MM.1S (cell line): ENCODE data around the gene CCBE1.

Experiments
- DNase-seq: peaks from one replicate; pipeline ENCODE4 v3.0.0-alpha.2; 2015
- H2AFZ ChIP-seq: fragments of 300-600 bp; sonication (generic); 2 replicates; pipeline ENCODE4 v1.6.0; 2016; ENCODE audit warnings: antibody characterized with exemption, low read length
- H3F3A ChIP-seq: fragments of 300-600 bp; sonication (generic); 2 replicates; pipeline ENCODE4 v1.6.1; 2016; ENCODE audit warnings: mild to moderate bottlenecking, antibody characterized with exemption, low read length, moderate library complexity, mixed read lengths; ENCODE audit not compliant: insufficient read depth
- H3K27ac ChIP-seq: fragments of 300-600 bp; sonication (generic); 2 replicates; pipeline ENCODE4 v1.5.1; 2016; ENCODE audit warnings: mild to moderate bottlenecking, low read length
- H3K27me3 ChIP-seq: fragments of 300-600 bp; sonication (generic); replicated peaks from 2 replicates; pipeline ENCODE4 v1.6.0; 2016; ENCODE audit warnings: low read length; ENCODE audit not compliant: insufficient read depth
- H3K36me3 ChIP-seq: fragments of 300-600 bp; sonication (generic); replicated peaks from 2 replicates; pipeline ENCODE4 v1.6.1; 2016; ENCODE audit warnings: mild to moderate bottlenecking, low read length, mixed read lengths; ENCODE audit not compliant: insufficient read depth
- H3K4me1 ChIP-seq: fragments of 300-600 bp; sonication (generic); 2 replicates; pipeline ENCODE4 v1.6.1; 2016; ENCODE audit warnings: low read length, mixed read lengths
- H3K4me2 ChIP-seq: fragments of 300-600 bp; sonication (generic); 2 replicates; pipeline ENCODE4 v1.6.0; 2016; ENCODE audit warnings: low read depth, low read length
- H3K4me3 ChIP-seq: fragments of 300-600 bp; sonication (generic); 2 replicates; pipeline ENCODE4 v1.5.1; 2016; ENCODE audit warnings: low read length, mixed read lengths
- H3K79me2 ChIP-seq: fragments of 300-600 bp; sonication (generic); 2 replicates; pipeline ENCODE4 v1.6.1; 2016; ENCODE audit warnings: mixed run types, low read length, mixed read lengths
- H3K9ac ChIP-seq: fragments of 300-600 bp; sonication (generic); 2 replicates; pipeline ENCODE4 v1.6.1; 2016; ENCODE audit warnings: low read length, mixed read lengths
- H3K9me2 ChIP-seq: fragments of 300-600 bp; sonication (generic); replicated peaks from 2 replicates; pipeline ENCODE4 v1.6.1; 2016; ENCODE audit warnings: mild to moderate bottlenecking, low read length, mixed read lengths; ENCODE audit not compliant: insufficient read depth
- H3K9me3 ChIP-seq: fragments of 300-600 bp; sonication (generic); replicated peaks from 2 replicates; pipeline ENCODE4 v1.6.1; 2016; ENCODE audit warnings: mild to moderate bottlenecking, low read length, mixed read lengths; ENCODE audit not compliant: insufficient read depth
- H4K20me1 ChIP-seq: fragments of 300-600 bp; sonication (generic); 2 replicates; pipeline ENCODE4 v1.6.1; 2016; ENCODE audit warnings: mild to moderate bottlenecking, low read length, moderate library complexity, mixed read lengths; ENCODE audit not compliant: insufficient read depth
- CTCF ChIP-seq: fragments of 300-600 bp; sonication (generic); IDR thresholded peaks from 2 replicates; pipeline ENCODE4 v1.5.1; 2016; ENCODE audit warnings: antibody characterized with exemption, low read length, mixed read lengths
- EZH2 ChIP-seq: fragments of 300-600 bp; sonication (generic); optimal IDR thresholded peaks from 2 replicates; pipeline ENCODE3; 2017; ENCODE audit warnings: low read depth, mild to moderate bottlenecking, antibody characterized with exemption, low read length, mixed read lengths
- EZH2phosphoT487 ChIP-seq: fragments of 300-600 bp; sonication (generic); IDR thresholded peaks from 2 replicates; pipeline ENCODE4 v1.6.1; 2018; ENCODE audit warnings: antibody characterized with exemption, low read length

CCBE1 gene

GRCh38 chr18:59681521-59682004 is 15.7 kb downstream of the CCBE1 start:
- no peak overlapping the region for H2AFZ ChIP-seq
- DNase-seq, result no peak
- TF ChIP-seq CTCF, result no peak
- no peak for TF ChIP-seq EZH2phosphoT487
- TF ChIP-seq EZH2, result no peak
- no peak overlapping the region for H3K4me2 ChIP-seq
- no peaks in the 10 kb centered on the region for H4K20me1 ChIP-seq
- H3K9ac ChIP-seq, result no peak overlapping the region
- no peaks in the 10 kb centered on the region for H3K9me2 ChIP-seq
- H3F3A ChIP-seq, result no peaks in the 10 kb centered on the region
- no peak overlapping the region for H3K4me3 ChIP-seq
- H3K9me3 ChIP-seq, result no peaks in the 10 kb centered on the region
- H3K27ac ChIP-seq, result no peak overlapping the region
- no peaks in the 10 kb centered on the region for H3K4me1 ChIP-seq
- H3K27me3 ChIP-seq, result no peaks in the 10 kb centered on the region
- no peaks in the 10 kb centered on the region for H3K36me3 ChIP-seq
- H3K79me2 ChIP-seq, result no peaks in the 10 kb centered on the region

- TF ChIP-seq EZH2phosphoT487 (no peak), EZH2 (no peak), CTCF (no peak)
- H3K9me2 ChIP-seq, result no peaks in the 10 kb centered on the region
- H3K79me2 ChIP-seq, result no peaks in the 10 kb centered on the region
- H3K36me3 ChIP-seq, result no peaks in the 10 kb centered on the region; the same call in 1 of the 2 replicates
- H3K4me3 ChIP-seq, result no peak overlapping the region
- H2AFZ ChIP-seq, result no peak overlapping the region
- no peaks in the 10 kb centered on the region for H4K20me1 ChIP-seq
- no peaks in the 10 kb centered on the region for H3K9me3 ChIP-seq
- H3K27ac ChIP-seq, result no peak overlapping the region
- H3F3A ChIP-seq, result no peaks in the 10 kb centered on the region
- DNase-seq, result no peak
- H3K27me3 ChIP-seq, result no peaks in the 10 kb centered on the region
- H3K9ac ChIP-seq, result no peak overlapping the region
- no peaks in the 10 kb centered on the region for H3K4me1 ChIP-seq
- H3K4me2 ChIP-seq, result no peak overlapping the region
Observed at GRCh38 chr18:59681051-59681450, 16.2 kb downstream of the CCBE1 start.

GRCh38 chr18:59675346-59675745 is 21.9 kb downstream of the CCBE1 start:
- Histone ChIP-seq H3F3A (no peaks in the 10 kb centered on the region), H3K4me2 (no peak overlapping the region), H3K27me3 (no peaks in the 10 kb centered on the region), H3K9ac (no peak overlapping the region), H3K36me3 (no peaks in the 10 kb centered on the region; the same call in 1 of the 2 replicates), H2AFZ (no peak overlapping the region), H3K4me1 (no peaks in the 10 kb centered on the region), H3K9me2 (no peaks in the 10 kb centered on the region), H4K20me1 (no peaks in the 10 kb centered on the region), H3K79me2 (no peaks in the 10 kb centered on the region), H3K4me3 (no peak overlapping the region), H3K9me3 (no peaks in the 10 kb centered on the region), H3K27ac (no peak overlapping the region)
- DNase-seq, result no peak
- no peak for TF ChIP-seq EZH2phosphoT487
- TF ChIP-seq EZH2, result no peak
- no peak for TF ChIP-seq CTCF
